Esophagus muscularis mucosa (tissue), 4 donors: ENCODE measurements around the gene RASD2. TPM values are rescaled to one million over a fixed set of nuclear protein-coding genes. Genes with fewer than 3 reads are reported as not detected.

Experiments
- DNase-seq: peaks from one replicate; pipeline ENCODE4 v3.0.0-alpha.2; 2017; ENCODE audit errors: extremely low spot score
- H3K27ac ChIP-seq, 4 donors: fragments of 200-600 bp; sonication (generic); replicated peaks in 1 of 4; 1 replicate in 3 of 4; 2 replicates in 1 of 4; pipeline ENCODE4 v1.5.1; 2016 to 2019; ENCODE audit warnings: mild to moderate bottlenecking in 1 of 4
- H3K27me3 ChIP-seq, 4 donors: fragments of 200-600 bp; sonication (generic); one replicate each; pipeline versions ENCODE4 v1.5.1 to v1.6.0; 2016 to 2019
- H3K36me3 ChIP-seq, 4 donors: fragments of 200-600 bp; sonication (generic); one replicate each; pipeline ENCODE4 v1.5.1; 2016 to 2019
- H3K4me1 ChIP-seq, 4 donors: fragments of 200-600 bp; sonication (generic); one replicate each; pipeline ENCODE4 v1.5.1; 2016 to 2019
- H3K4me3 ChIP-seq, 4 donors: fragments of 200-600 bp; sonication (generic); 1 replicate in 2 of 4; 2 replicates in 2 of 4; pipeline ENCODE4 v1.5.1; 2016 to 2019; ENCODE audit warnings: mild to moderate bottlenecking in 4 of 4, moderate library complexity in 1 of 4
- H3K9me3 ChIP-seq, 4 donors: fragments of 200-600 bp; sonication (generic); 1 replicate in 3 of 4; 2 replicates in 1 of 4; pipeline ENCODE4 v1.5.1; 2016 to 2019
- CTCF ChIP-seq, 3 experiments: fragments of 200-600 bp in 2 of 3; fragments of 450-650 bp in 1 of 3; sonication (generic) in 2 of 3; IDR thresholded peaks; one replicate each; pipeline ENCODE4 v1.5.1; 2017 to 2019; ENCODE audit warnings: antibody characterized with exemption in 3 of 3, mild to moderate bottlenecking in 2 of 3, moderate library complexity in 1 of 3
- EP300 ChIP-seq: sonication (generic); formaldehyde crosslinking; IDR thresholded peaks from one replicate; pipeline ENCODE4 v1.6.1; 2017; ENCODE audit warnings: antibody characterized with exemption
- POLR2A ChIP-seq: fragments of 450-650 bp; IDR thresholded peaks from one replicate; pipeline ENCODE4 v1.6.1; 2017; ENCODE audit warnings: antibody characterized with exemption, moderate library complexity, mild to moderate bottlenecking, low read depth
- POLR2AphosphoS5 ChIP-seq, 2 donors: sonication (generic); formaldehyde crosslinking; IDR thresholded peaks; one replicate each; pipeline ENCODE4 v1.6.1; 2017; ENCODE audit warnings: antibody characterized with exemption in 2 of 2
- WGBS: methylation state at CpG from one replicate; pipeline ENCODE4 v1.1.5; 2018; 5-methylcytosine and 5-hydroxymethylcytosine counted together
- intact Hi-C: fragments of 100-400 bp; cut with DNase I; formaldehyde crosslinking; loops from one replicate; pipeline ENCODE4 v1.15.1; 2023
- total RNA-seq, 4 donors: library from RNA; depleted of rRNA; stranded (reverse); fragments of >200 nt; gene quantifications; one replicate each; pipeline versions ENCODE4 v1.1.0 to v1.2.1, GENCODE V29; 2016

Gene RASD2
- total RNA-seq, 4 donors from 2014 or later = 18.4 to 53.6 (median 31.7) TPM

GRCh38 chr22:35516723-35517122 is 23.9 kb upstream of the RASD2 start:
- no peaks in the 10 kb centered on the region for H3K36me3 ChIP-seq
- 92% methylated on average over 9 of the region's 9 CpGs for WGBS
- H3K27me3 ChIP-seq = no peaks in the 10 kb centered on the region
- H3K4me1 ChIP-seq = peaks cover 0 to 19% (median 15%) of the 10 kb centered on the region in 4 donors
- no peak for DNase-seq
- H3K4me3 ChIP-seq = no peak overlapping the region
- TF ChIP-seq CTCF (IDR thresholded peaks at IDR 0.05) (no peak), POLR2AphosphoS5 (IDR thresholded peaks at IDR 0.05) (no peak), POLR2A (no peak)
- intact Hi-C loops = no loop called here
- no peaks in the 10 kb centered on the region for H3K9me3 ChIP-seq
- no peak overlapping the region for H3K27ac ChIP-seq

GRCh38 chr22:35517207-35517606 is 23.4 kb upstream of the RASD2 start:
- H3K4me3 ChIP-seq = no peak overlapping the region
- TF ChIP-seq EP300 (no peak), POLR2AphosphoS5 (IDR thresholded peaks at IDR 0.05) (no peak), POLR2A (no peak), CTCF (IDR thresholded peaks at IDR 0.05) (no peak)
- WGBS = 95% methylated on average over 6 of the region's 6 CpGs
- no peaks in the 10 kb centered on the region for H3K27me3 ChIP-seq
- no peak overlapping the region for H3K27ac ChIP-seq
- no peak for DNase-seq
- peaks cover 0 to 22% (median 13%) of the 10 kb centered on the region in 4 donors for H3K4me1 ChIP-seq
- H3K9me3 ChIP-seq = no peaks in the 10 kb centered on the region
- intact Hi-C loops = no loop called here
- no peaks in the 10 kb centered on the region for H3K36me3 ChIP-seq

GRCh38 chr22:35517769-35518530 is 22.7 kb upstream of the RASD2 start:
- intact Hi-C loops = no loop called here
- Histone ChIP-seq H3K4me3 (no peak overlapping the region), H3K27me3 (no peaks in the 10 kb centered on the region), H3K4me1 (peaks cover 0 to 15% (median 10%) of the 10 kb centered on the region in 4 donors), H3K36me3 (no peaks in the 10 kb centered on the region), H3K9me3 (no peaks in the 10 kb centered on the region), H3K27ac (no peak overlapping the region)
- no peak for TF ChIP-seq POLR2AphosphoS5 (IDR thresholded peaks at IDR 0.05)
- no peak for TF ChIP-seq POLR2A
- TF ChIP-seq CTCF (IDR thresholded peaks at IDR 0.05) = no peak
- no peak for TF ChIP-seq EP300
- WGBS = 69% methylated on average over 8 of the region's 8 CpGs
- no peak for DNase-seq

- intact Hi-C loops = no loop called here
- no peak for DNase-seq
- WGBS = 89% methylated on average over 7 of the region's 7 CpGs
Measured at GRCh38 chr22:35518811-35519210, 21.8 kb upstream of the RASD2 start.

More at GRCh38 chr22:35518811-35519210, 21.8 kb upstream of the RASD2 start:
- Histone ChIP-seq H3K4me3 (no peak overlapping the region), H3K27me3 (no peaks in the 10 kb centered on the region), H3K36me3 (no peaks in the 10 kb centered on the region), H3K9me3 (no peaks in the 10 kb centered on the region), H3K4me1 (peaks cover 0 to 21% (median 17%) of the 10 kb centered on the region in 4 donors), H3K27ac (no peak overlapping the region)
- TF ChIP-seq POLR2A (no peak), EP300 (no peak), POLR2AphosphoS5 (IDR thresholded peaks at IDR 0.05) (no peak), CTCF (IDR thresholded peaks at IDR 0.05) (no peak)
